ENCODE data around the gene CLEC2A.
A peak's percentile ranks its signal among the peaks of the same experiment; 100 is the strongest.

CLEC2A gene

DNA sequence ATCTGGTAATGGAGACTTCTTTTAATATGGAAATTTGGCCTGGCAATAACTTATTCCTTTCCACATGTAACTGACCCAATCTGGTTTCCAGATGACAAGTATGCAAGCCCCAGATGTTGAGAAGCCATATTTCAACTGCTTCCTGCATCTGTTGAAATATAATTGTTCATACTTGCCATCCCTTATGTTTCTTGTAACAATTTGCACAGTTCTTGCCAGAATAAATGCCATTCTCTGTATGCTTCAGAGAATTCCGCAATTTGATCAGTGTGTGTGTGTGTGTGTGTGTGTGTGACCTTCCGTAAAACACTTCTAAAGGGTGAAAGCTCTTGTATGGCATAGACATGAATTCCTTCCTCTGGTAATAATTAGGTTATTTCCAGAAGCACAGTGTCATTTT is 1.8 kb upstream of the CLEC2A start:
- H3K27ac ChIP-seq (ENCODE audit: low read depth, low read length) = no peak overlapping the region
- H3K9ac ChIP-seq (ENCODE audit: low read length) = no peak overlapping the region
- no peaks in the 10 kb centered on the region for H3K27me3 ChIP-seq (ENCODE audit: control insufficient read depth in 1 of 2, insufficient read depth in 2 of 2, low read length in 2 of 2)
- H3K36me3 ChIP-seq (ENCODE audit: insufficient read depth, low read length) = no peaks in the 10 kb centered on the region
- no peak overlapping the region for H3K4me3 ChIP-seq (ENCODE audit: low read depth in 1 of 2, low read length in 2 of 2)
- H3K4me1 ChIP-seq (ENCODE audit: insufficient read depth, low read length) = no peaks in the 10 kb centered on the region
- no peaks in the 10 kb centered on the region for H3K9me3 ChIP-seq (ENCODE audit: low read length)

DNA sequence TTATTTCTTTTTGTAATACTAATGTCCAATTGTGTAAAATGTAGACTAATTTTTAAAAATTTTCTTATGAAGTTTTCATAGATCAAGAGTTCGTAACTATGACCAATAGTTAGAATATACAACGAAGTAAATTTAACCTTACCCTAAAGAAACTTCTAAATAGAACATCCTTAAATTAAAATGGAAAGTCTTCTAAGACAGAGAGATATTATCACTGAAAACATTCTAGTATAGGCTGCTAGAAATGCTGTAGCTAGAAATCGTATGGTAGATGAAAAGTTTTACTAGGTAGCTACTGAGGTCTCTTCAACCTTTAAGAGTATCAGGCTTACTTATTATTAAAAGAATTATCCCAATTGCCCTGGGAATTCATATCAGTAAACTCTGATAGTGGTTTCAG is 925 bp downstream of the CLEC2A start:
- H3K36me3 ChIP-seq (ENCODE audit: insufficient read depth, low read length) = no peaks in the 10 kb centered on the region
- H3K4me1 ChIP-seq (ENCODE audit: insufficient read depth, low read length) = no peaks in the 10 kb centered on the region
- no peaks in the 10 kb centered on the region for H3K27me3 ChIP-seq (ENCODE audit: control insufficient read depth in 1 of 2, insufficient read depth in 2 of 2, low read length in 2 of 2)
- no peaks in the 10 kb centered on the region for H3K9me3 ChIP-seq (ENCODE audit: low read length)
- H3K4me3 ChIP-seq (ENCODE audit: low read depth in 1 of 2, low read length in 2 of 2) = no peak overlapping the region
- H3K9ac ChIP-seq (ENCODE audit: low read length) = no peak overlapping the region
- H3K27ac ChIP-seq (ENCODE audit: low read depth, low read length) = no peak overlapping the region

DNA sequence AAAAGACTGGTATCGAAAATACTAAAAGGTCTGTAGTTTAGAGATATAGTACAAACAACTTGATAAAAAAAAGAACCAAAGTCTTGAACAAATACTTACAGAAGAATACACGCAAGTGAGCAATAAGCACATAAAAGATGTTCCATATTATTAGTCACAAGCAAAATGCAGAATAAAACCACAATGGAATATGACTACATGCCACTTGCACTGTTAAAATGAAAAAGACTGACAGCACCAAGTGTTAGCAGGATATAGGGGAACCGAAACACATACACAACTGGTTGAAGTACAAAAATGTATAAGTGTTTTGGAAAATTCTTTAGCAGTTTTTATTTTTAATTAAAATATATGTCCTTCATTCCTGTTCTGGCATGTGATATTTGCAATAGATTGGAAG is 3.6 kb downstream of the CLEC2A start:
- no peaks in the 10 kb centered on the region for H3K9me3 ChIP-seq (ENCODE audit: low read length)
- no peak overlapping the region for H3K9ac ChIP-seq (ENCODE audit: low read length)
- H3K27me3 ChIP-seq (ENCODE audit: control insufficient read depth in 1 of 2, insufficient read depth in 2 of 2, low read length in 2 of 2) = no peaks in the 10 kb centered on the region
- no peak overlapping the region for H3K4me3 ChIP-seq (ENCODE audit: low read depth in 1 of 2, low read length in 2 of 2)
- no peaks in the 10 kb centered on the region for H3K36me3 ChIP-seq (ENCODE audit: insufficient read depth, low read length)
- no peak overlapping the region for H3K27ac ChIP-seq (ENCODE audit: low read depth, low read length)
- no peaks in the 10 kb centered on the region for H3K4me1 ChIP-seq (ENCODE audit: insufficient read depth, low read length)

DNA sequence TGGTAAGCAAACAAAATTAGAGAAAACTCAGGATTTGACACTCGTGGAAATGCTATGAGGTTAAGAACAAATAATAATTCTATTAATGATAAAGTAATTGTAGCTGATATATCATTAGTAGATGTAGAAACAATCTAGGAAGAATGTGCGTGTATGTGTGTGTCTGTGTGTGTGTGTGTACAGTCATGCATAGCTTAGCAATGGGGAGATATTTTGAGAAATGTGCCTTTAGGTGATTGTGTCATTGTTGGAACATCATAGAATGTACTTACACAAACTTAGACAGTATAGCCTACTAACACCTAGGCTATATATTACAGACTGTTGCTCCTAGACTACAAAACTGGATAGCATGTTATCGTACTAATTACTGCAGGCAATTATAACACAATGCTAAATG is 5.3 kb downstream of the CLEC2A start:
- Histone ChIP-seq H3K9ac (ENCODE audit: low read length) (no peak overlapping the region), H3K9me3 (ENCODE audit: low read length) (no peaks in the 10 kb centered on the region), H3K36me3 (ENCODE audit: insufficient read depth, low read length) (no peaks in the 10 kb centered on the region), H3K4me3 (ENCODE audit: low read depth in 1 of 2, low read length in 2 of 2) (no peak overlapping the region), H3K27me3 (ENCODE audit: control insufficient read depth in 1 of 2, insufficient read depth in 2 of 2, low read length in 2 of 2) (no peaks in the 10 kb centered on the region), H3K4me1 (ENCODE audit: insufficient read depth, low read length) (no peaks in the 10 kb centered on the region), H3K27ac (ENCODE audit: low read depth, low read length) (no peak overlapping the region)

DNA sequence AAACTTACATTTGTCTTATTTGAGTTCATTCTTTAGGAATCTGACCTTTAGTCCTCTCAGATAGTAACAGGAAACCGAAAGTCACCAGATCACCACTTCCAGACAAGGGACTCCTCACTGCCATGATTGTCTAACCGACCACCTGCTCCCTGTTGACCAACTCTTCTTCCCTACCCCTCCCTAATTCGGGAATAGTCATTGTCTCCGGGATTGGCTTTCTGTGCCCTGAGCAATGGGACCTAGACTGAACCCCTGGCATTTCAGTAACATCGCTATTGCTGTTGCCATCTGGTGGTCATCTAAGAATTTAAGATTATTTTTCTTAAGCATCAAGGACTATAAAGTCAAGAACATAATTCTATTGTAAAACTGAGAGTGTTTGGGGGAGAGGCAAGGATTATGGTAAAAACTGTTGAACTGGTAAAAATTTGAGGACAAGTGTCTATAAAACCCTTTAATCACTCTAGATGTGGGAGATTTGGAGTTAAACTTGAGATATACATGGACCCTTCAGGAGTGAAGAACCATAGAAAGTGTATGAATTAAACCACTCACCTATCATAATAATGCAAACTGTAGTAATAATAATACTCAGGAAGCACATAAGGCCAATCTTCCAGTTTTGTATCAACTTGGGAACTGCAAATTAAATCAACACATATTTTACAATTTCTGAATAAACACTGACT is 6.3 kb downstream of the CLEC2A start:
- Histone ChIP-seq H3K4me1 (ENCODE audit: insufficient read depth, low read length) (no peaks in the 10 kb centered on the region), H3K9me3 (ENCODE audit: low read length) (no peaks in the 10 kb centered on the region), H3K27me3 (ENCODE audit: control insufficient read depth in 1 of 2, insufficient read depth in 2 of 2, low read length in 2 of 2) (no peaks in the 10 kb centered on the region), H3K4me3 (ENCODE audit: low read depth in 1 of 2, low read length in 2 of 2) (peak overlapping the region in 1 of 2 donors; percentile 19), H3K27ac (ENCODE audit: low read depth, low read length) (no peak overlapping the region), H3K9ac (ENCODE audit: low read length) (no peak overlapping the region), H3K36me3 (ENCODE audit: insufficient read depth, low read length) (no peaks in the 10 kb centered on the region)

DNA sequence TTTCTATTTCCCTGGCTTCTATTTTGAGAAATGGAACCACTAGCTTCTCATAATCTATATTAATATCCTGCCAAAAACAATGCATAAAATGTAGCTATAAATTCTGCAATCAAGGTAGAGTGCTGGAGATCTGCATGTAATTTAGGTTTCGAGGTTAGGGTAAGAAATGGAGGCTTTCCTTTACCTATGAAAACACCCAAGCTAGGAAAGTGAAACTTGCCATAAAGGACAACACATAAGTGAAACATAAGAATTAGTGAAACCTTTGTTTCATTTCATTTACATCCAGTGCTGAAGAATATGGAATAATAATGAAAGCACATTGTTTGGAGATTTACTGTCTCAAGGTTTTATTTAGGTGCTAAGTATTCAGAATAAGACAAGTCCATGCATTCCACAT is 9.7 kb downstream of the CLEC2A start:
- Histone ChIP-seq H3K27ac (ENCODE audit: low read depth, low read length) (no peak overlapping the region), H3K4me3 (ENCODE audit: low read depth in 1 of 2, low read length in 2 of 2) (no peak overlapping the region), H3K9ac (ENCODE audit: low read length) (no peak overlapping the region), H3K4me1 (ENCODE audit: insufficient read depth, low read length) (no peaks in the 10 kb centered on the region), H3K27me3 (ENCODE audit: control insufficient read depth in 1 of 2, insufficient read depth in 2 of 2, low read length in 2 of 2) (no peaks in the 10 kb centered on the region), H3K36me3 (ENCODE audit: insufficient read depth, low read length) (no peaks in the 10 kb centered on the region), H3K9me3 (ENCODE audit: low read length) (no peaks in the 10 kb centered on the region)

DNA sequence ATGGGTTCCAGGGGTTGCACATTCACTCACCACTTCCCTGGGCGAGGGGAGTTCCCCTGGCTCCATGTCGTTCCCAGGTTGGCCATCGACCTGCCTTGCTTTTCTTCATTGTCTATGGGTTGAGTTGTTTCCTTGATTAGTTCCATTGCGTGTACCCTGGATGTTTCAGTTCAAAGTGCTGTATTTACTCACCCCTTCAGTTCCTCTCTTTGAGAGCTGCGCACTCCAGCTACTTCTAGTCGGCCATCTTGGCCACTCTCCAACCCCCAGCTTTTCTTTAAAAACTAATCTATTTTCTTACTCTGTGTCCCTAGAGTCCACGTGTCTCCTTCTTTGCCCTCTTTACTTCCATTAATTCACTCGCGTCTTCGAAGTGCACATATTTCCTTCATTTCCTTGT is 11.7 kb downstream of the CLEC2A start:
- H3K4me3 ChIP-seq (ENCODE audit: low read depth in 1 of 2, low read length in 2 of 2) = no peak overlapping the region
- no peak overlapping the region for H3K27ac ChIP-seq (ENCODE audit: low read depth, low read length)
- H3K9ac ChIP-seq (ENCODE audit: low read length) = no peak overlapping the region
- no peaks in the 10 kb centered on the region for H3K36me3 ChIP-seq (ENCODE audit: insufficient read depth, low read length)
- H3K27me3 ChIP-seq (ENCODE audit: control insufficient read depth in 1 of 2, insufficient read depth in 2 of 2, low read length in 2 of 2) = no peaks in the 10 kb centered on the region
- H3K4me1 ChIP-seq (ENCODE audit: insufficient read depth, low read length) = no peaks in the 10 kb centered on the region
- H3K9me3 ChIP-seq (ENCODE audit: low read length) = no peaks in the 10 kb centered on the region

DNA sequence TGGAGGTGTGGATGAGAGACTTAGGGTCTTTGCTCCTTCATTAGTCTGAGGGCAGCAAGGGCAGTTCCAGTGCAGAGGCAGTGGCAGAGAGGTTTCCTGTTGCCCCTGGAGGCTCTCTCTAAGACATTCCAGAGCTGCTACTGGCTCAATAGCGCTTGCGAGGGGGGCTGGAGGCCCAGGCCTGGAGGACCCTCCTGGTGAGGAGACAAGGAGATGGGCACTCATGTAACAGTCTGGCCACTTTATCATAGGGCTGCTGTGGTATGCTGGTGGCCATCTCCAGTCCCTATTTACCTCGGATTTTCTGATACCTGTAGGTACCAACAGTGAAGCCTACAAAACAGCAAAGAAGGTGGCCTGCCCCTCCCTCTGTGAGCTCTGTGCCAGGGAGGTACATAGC is 12.7 kb downstream of the CLEC2A start:
- no peaks in the 10 kb centered on the region for H3K36me3 ChIP-seq (ENCODE audit: insufficient read depth, low read length)
- no peak overlapping the region for H3K9ac ChIP-seq (ENCODE audit: low read length)
- no peak overlapping the region for H3K27ac ChIP-seq (ENCODE audit: low read depth, low read length)
- no peak overlapping the region for H3K4me3 ChIP-seq (ENCODE audit: low read depth in 1 of 2, low read length in 2 of 2)
- H3K9me3 ChIP-seq (ENCODE audit: low read length) = no peaks in the 10 kb centered on the region
- no peaks in the 10 kb centered on the region for H3K27me3 ChIP-seq (ENCODE audit: control insufficient read depth in 1 of 2, insufficient read depth in 2 of 2, low read length in 2 of 2)
- no peaks in the 10 kb centered on the region for H3K4me1 ChIP-seq (ENCODE audit: insufficient read depth, low read length)

DNA sequence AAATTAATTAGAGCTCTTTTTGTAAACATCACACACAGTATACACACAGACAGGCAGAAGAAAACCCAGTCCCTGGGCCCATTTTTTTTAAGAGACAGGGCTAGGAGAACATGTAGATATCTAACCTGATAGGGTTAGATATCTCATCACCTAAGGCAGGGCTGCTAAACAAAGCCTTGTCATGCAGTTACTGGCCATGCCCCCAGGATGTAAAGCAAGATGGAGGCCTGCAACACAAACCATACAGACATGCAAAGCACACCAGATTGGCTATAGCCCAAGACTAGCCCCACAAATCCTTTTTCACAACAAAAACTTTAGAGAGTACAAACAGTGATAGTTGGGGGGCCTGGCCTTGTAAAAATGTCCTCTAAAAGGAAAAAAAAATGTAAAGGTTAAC is 20.5 kb downstream of the CLEC2A start:
- H3K27me3 ChIP-seq (ENCODE audit: control insufficient read depth in 1 of 2, insufficient read depth in 2 of 2, low read length in 2 of 2) = no peaks in the 10 kb centered on the region
- no peak overlapping the region for H3K9ac ChIP-seq (ENCODE audit: low read length)
- H3K36me3 ChIP-seq (ENCODE audit: insufficient read depth, low read length) = no peaks in the 10 kb centered on the region
- no peaks in the 10 kb centered on the region for H3K9me3 ChIP-seq (ENCODE audit: low read length)
- no peak overlapping the region for H3K27ac ChIP-seq (ENCODE audit: low read depth, low read length)
- no peaks in the 10 kb centered on the region for H3K4me1 ChIP-seq (ENCODE audit: insufficient read depth, low read length)
- H3K4me3 ChIP-seq (ENCODE audit: low read depth in 1 of 2, low read length in 2 of 2) = no peak overlapping the region

DNA sequence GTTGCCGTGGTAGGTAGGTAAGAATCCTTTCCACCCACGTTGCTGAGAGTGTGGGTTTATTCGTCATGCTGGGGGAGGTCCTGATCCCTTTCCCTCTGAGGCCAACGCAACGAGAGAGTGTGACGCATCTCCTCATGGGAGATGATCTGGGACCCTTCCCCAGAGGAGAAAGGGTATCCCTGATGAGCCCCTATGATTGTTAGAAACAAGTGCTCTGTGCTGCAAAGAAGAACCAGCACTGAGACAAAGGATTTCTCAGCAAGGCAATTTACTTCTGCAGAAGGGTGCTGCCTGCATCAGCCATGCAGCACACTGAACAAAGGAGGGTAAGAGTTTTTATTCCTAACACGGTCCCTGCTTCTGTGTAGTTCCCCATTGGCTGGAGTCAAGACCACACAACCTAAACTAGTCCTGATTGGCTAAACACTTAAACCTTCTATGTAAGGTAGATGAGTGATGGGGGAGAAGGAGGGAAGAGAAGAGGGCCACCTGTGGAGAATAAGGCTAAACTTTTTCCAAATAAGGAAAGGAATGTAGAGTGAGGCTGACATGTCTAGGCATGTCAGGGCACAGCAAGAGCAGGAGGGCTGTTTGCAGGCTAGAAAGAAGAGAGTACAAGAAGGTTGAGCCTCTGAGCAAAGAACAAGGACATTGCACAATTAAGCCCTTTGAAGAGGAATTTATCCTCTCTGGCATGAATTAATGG is 21.3 kb downstream of the CLEC2A start:
- Histone ChIP-seq H3K4me3 (ENCODE audit: low read depth in 1 of 2, low read length in 2 of 2) (peak overlapping the region in 1 of 2 donors; percentile 4), H3K36me3 (ENCODE audit: insufficient read depth, low read length) (no peaks in the 10 kb centered on the region), H3K27me3 (ENCODE audit: control insufficient read depth in 1 of 2, insufficient read depth in 2 of 2, low read length in 2 of 2) (no peaks in the 10 kb centered on the region)

DNA sequence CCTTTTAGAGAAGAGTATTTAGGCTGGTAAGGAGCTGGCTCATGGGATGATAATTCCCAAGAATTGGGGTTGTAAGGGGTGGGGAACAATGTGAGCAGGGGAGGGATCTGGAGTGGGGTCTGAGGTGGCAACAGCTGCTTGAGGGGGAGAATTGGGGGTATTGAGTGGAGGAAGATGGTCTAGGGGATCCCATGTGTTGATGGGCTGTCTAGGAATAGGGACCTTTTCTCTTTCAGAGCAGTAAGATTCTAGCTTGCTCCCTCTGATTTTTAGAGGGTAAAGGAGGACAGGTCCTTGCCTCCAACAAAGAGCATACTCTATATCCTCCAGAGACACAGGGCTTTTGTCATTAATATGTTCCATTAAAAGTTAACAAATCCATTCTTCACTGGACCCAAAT is 22.4 kb downstream of the CLEC2A start:
- no peaks in the 10 kb centered on the region for H3K36me3 ChIP-seq (ENCODE audit: insufficient read depth, low read length)
- no peaks in the 10 kb centered on the region for H3K27me3 ChIP-seq (ENCODE audit: control insufficient read depth in 1 of 2, insufficient read depth in 2 of 2, low read length in 2 of 2)
- no peak overlapping the region for H3K4me3 ChIP-seq (ENCODE audit: low read depth in 1 of 2, low read length in 2 of 2)
- no peak overlapping the region for H3K27ac ChIP-seq (ENCODE audit: low read depth, low read length)
- H3K4me1 ChIP-seq (ENCODE audit: insufficient read depth, low read length) = no peaks in the 10 kb centered on the region
- no peaks in the 10 kb centered on the region for H3K9me3 ChIP-seq (ENCODE audit: low read length)
- no peak overlapping the region for H3K9ac ChIP-seq (ENCODE audit: low read length)

More for the DNA sequence above, 21.3 kb downstream of the CLEC2A start:
- H3K27ac ChIP-seq (ENCODE audit: low read depth, low read length) = no peak overlapping the region
- no peaks in the 10 kb centered on the region for H3K9me3 ChIP-seq (ENCODE audit: low read length)
- H3K9ac ChIP-seq (ENCODE audit: low read length) = no peak overlapping the region
- no peaks in the 10 kb centered on the region for H3K4me1 ChIP-seq (ENCODE audit: insufficient read depth, low read length)

DNA sequence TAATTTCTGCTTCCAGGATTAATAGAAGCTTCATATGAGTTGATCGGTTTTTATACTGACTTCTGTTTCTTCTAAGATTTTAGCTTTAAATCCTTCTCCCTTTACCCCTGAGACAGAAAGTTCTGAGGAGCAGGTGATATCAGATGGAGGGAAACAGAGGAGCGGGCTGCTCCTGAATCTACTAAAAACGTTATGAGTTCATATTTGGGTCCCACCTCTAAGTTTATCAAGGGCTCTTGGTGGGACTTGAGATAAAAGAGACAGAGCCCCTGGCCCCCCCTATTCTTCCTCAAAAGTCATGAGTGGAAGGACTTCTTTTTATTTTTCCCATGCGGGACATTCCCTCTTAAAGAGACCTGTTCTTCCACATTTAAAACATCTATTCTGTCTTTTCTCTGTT is 23.8 kb downstream of the CLEC2A start:
- H3K9ac ChIP-seq (ENCODE audit: low read length) = no peak overlapping the region
- no peak overlapping the region for H3K4me3 ChIP-seq (ENCODE audit: low read depth in 1 of 2, low read length in 2 of 2)
- H3K9me3 ChIP-seq (ENCODE audit: low read length) = no peaks in the 10 kb centered on the region
- H3K36me3 ChIP-seq (ENCODE audit: insufficient read depth, low read length) = no peaks in the 10 kb centered on the region
- no peaks in the 10 kb centered on the region for H3K27me3 ChIP-seq (ENCODE audit: control insufficient read depth in 1 of 2, insufficient read depth in 2 of 2, low read length in 2 of 2)
- no peaks in the 10 kb centered on the region for H3K4me1 ChIP-seq (ENCODE audit: insufficient read depth, low read length)
- no peak overlapping the region for H3K27ac ChIP-seq (ENCODE audit: low read depth, low read length)

Measured in muscle layer of colon (tissue), 2 donors.